PC-9 (cell line): ENCODE results near the gene RUNDC1.
"Not testable (repeated sequence)": the region's sequence is repeated elsewhere in the genome, so short reads cannot be mapped to it uniquely, and the experiment has no call there.

ENCODE experiments used
- CTCF ChIP-seq: fragments of 200-600 bp; sonication (generic); conservative IDR thresholded peaks from 2 replicates; pipeline ENCODE4 v1.6.1; 2017; ENCODE audit warnings: mixed run types, antibody characterized with exemption, mild to moderate bottlenecking, moderate library complexity
- EZH2 ChIP-seq: fragments of 200-600 bp; sonication (generic); IDR thresholded peaks from 2 replicates; pipeline ENCODE4 v1.8.0; 2017; ENCODE audit warnings: antibody characterized with exemption, low read depth

- not testable (repeated sequence) for TF ChIP-seq CTCF, EZH2
Measured at GRCh38 chr17:42973323-42973722, 7.0 kb upstream of the RUNDC1 start.
